ENCODE measurements around the gene MBOAT1. TPM values are rescaled to one million over a fixed set of nuclear protein-coding genes. Genes with fewer than 3 reads are reported as not detected.

MBOAT1 gene
- polyA plus RNA-seq, 5 donors, result 12.9 to 20.3 (median 18.4) TPM

Other genes starting within 250 kb of the MBOAT1 start
- gene E2F3, start 189.4 kb upstream of the MBOAT1 start, polyA plus RNA-seq (ENCODE audit: insufficient read depth in 1 of 5, insufficient read length in 5 of 5, low replicate concordance in 1 of 5), result 10 to 100 TPM; 12.2 to 15.4 (median 13.1) TPM